Caki2 (cell line): ENCODE results near the gene RNF41. TPM values are rescaled to one million over a fixed set of nuclear protein-coding genes. Genes with fewer than 3 reads are reported as not detected.
"Not testable (repeated sequence)": the region's sequence is repeated elsewhere in the genome, so short reads cannot be mapped to it uniquely, and the experiment has no call there.

ENCODE experiments used
- DNase-seq: peaks from one replicate; pipeline ENCODE4 v3.0.0-alpha.2; 2015; ENCODE audit warnings: low read depth
- in situ Hi-C: cut with HindIII; loops from 2 replicates; pipeline ENCODE4 v1.10.0; 2016; ENCODE audit warnings: low sequenced_read_pairs, low pct_unique_long_range_greater_than_20kb, mixed read lengths
- total RNA-seq: library from RNA; depleted of rRNA; stranded (reverse); fragments of >200 nt; shearing (Covaris generic); gene quantifications from 2 replicates; pipeline ENCODE4 v1.2.3, GENCODE V29; 2014; ENCODE audit warnings: low replicate concordance; rRNA removed

RNF41 gene
- total RNA-seq: 83.0 and 119 TPM in 2 replicates

DNA sequence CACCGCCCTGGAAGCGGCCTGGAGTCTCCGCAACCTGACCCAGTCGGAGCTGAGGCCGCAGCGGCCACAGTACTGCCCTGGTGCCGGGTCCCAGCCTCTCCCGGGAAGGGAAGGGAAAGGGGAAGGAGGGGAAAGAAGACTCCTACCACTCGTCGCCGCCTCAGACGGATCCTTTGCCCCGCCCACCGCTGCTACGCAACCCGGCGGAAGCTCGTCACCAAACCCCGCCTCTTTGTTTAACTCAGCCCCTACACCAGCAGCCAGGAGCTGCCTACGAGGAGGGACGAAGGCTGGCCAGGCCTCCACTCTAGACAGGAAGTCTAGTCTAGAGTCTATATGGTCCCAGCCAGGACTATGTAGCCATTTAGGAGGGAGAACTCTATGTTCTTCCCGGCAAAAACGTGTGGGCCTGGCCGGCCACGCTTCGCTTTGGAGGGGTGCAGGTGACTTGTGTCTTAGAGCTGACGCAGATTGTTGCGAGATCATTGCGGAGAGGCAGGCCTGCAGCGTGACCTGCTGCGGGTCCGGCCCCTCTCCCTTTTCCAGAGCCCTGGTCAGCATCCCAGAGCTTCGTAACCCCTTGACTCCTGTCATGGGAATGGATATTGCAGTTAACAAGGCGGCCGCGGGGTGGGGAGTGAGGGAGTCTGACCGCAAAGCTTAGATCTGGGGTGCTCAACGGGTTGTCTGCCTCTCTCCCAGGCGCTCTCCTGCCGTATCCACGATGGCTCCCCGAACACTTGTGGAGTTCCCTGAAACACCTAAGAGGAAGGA, at the start of gene RNF41:
TSS of gene RNF41 (minus strand) at position 166 of the 774 bp plus-strand sequence. CDS start 7,875 bp downstream, outside the sequence.
- DNase-seq: peak; percentile 99
- in situ Hi-C loops: no loop called here

GRCh38 chr12:56271031-56271430, 49.3 kb upstream of the RNF41 start:
- in situ Hi-C loops: no loop called here
- DNase-seq: peak; percentile 43

- DNase-seq: no peak
- in situ Hi-C loops: no loop called here
Observed at GRCh38 chr12:56267443-56268071, 45.8 kb upstream of the RNF41 start.

DNA sequence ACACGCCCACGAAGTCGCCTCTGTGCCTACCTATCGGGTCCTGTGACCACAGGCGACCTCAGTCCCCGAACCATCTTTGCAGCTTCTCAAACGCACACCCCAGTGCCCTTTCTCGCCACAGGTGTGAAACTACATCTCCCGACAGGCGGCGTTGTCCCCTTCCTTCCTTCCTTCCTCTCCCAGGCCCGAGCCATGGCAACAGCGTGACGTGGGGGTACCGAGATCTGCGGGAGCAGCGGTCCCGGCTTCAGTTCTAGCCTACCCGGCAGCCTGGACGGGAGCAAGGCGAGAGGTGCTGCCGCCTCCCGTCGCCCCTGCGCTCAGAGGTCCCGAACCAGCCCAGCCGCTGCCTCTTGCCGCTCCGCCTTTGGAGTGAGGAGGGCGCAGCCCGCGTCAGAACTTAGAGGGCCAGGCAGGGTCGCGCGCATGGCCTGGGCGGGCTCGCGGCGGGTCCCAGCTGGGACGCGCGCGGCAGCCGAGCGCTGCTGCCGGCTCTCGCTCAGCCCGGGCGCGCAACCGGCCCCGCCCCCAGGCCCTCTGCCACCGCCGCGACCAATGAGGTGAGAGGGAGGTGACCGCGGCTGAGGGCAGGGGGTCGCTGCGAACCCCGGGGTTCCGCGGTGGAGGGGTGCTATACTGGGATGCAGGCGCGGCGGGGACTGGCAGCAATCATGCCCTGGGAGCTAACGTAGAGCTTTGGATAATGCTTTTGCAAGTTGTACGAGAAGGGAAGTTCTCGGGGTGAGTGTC, 45.1 kb upstream of the RNF41 start, which contains the start of gene COQ10A:
TSS of gene COQ10A (plus strand) at position 250 of the 750 bp plus-strand sequence. CDS start at position 427, 177 bp downstream.
- in situ Hi-C loops: no loop called here
- DNase-seq: peak; percentile 95

DNA sequence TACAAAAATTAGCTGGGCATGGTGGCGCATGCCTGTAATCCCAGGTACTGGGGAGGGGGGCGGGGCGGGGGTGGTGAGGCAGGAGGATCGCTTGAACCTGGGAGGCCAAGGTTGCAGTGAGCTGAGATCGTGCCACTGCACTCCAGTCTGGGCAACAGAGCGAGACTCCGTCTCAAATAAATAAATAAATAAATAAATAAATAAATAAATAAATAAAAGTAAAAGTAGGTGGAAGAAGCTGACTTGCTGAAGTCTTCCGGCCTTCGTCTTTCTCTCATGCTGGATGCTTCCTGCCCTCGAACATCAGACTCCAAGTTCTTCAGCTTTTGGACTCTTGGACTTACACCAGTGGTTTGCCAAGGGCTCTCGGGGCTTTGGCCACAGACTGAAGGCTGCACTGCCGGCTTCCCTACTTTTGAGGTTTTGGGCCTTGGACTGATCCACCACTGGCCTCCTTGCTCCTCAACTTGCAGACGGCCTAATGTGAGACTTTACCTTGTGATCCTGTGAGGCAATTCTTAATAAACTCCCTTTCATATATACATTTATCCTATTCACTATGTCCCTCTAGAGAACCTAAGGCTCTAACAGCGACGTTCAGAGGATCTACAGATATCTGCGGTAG, 44.5 kb upstream of the RNF41 start:
- DNase-seq, in situ Hi-C loops: not testable (repeated sequence)

- DNase-seq, in situ Hi-C loops: not testable (repeated sequence)
Observed at GRCh38 chr12:56262955-56263354, 41.2 kb upstream of the RNF41 start.

GRCh38 chr12:56261503-56262232, 39.9 kb upstream of the RNF41 start:
- in situ Hi-C loops: no loop called here
- DNase-seq: peak; percentile 94

DNA sequence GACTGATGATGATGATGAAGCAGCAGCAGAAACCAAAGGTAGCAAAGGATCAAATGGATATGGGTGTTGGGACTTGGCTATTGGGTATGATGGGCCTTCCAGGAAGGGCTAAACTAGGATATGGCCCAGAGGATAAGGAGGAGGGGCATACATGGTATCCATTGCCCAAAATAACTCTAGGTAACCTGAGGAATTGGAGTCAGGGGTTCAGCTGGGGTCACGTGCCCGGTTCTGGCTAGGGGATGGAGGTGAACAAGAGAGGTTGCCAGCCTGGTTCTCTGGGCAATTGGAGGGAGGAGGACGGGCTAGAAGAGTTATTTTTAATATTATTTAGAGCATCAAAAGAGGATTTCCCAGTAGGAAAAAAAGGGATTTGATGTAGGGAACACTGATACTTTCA, 39.2 kb upstream of the RNF41 start:
- DNase-seq: no peak
- in situ Hi-C loops: no loop called here

GRCh38 chr12:56260380-56260779, 38.7 kb upstream of the RNF41 start:
- in situ Hi-C loops: no loop called here

GRCh38 chr12:56258820-56259183, 37.1 kb upstream of the RNF41 start:
- DNase-seq: no peak
- in situ Hi-C loops: no loop called here

More at GRCh38 chr12:56260380-56260779, 38.7 kb upstream of the RNF41 start:
- DNase-seq: no peak

DNA sequence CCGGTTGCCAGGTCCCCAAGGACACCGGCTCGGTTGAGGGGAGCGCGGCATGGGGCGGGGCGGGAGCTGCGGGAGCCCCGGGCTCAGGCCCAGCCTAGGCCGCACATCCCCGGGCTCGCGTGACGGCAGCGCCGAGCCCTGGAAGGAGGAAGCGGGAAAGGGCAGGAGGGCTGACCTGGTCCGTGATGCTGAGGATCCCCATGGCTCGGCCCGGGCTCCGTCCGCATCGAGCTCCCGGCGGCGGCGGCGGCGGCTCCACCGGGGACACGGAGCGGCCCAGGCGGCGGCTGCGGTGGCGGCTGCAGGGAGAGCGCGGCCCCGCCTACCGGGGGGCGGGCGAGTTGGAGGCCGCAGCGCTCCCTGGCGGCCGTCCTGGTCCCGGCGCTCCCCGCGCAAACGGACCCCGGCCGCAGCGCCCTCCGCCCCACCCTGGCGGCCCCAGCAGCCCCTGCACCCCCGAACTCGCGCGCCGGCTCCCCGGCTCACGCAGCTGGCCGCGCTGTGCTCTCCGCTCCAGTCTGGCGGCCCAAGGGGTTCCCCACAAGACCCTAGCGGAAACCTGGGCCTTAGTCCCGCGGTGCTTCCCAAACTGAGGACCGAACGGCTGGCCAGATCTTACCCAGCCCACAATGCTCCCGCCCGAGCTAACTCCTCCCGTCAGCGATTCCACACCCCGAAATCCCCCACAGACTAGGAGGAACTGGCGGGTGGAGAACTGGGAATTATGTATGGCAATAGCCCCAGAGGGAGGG, 36.5 kb upstream of the RNF41 start, which contains the start of gene ANKRD52:
TSS of gene ANKRD52 (minus strand) at position 317 of the 752 bp plus-strand sequence. CDS start at position 202, 115 bp downstream.
- peak; percentile 83 for DNase-seq
- in situ Hi-C loops: no loop called here

DNA sequence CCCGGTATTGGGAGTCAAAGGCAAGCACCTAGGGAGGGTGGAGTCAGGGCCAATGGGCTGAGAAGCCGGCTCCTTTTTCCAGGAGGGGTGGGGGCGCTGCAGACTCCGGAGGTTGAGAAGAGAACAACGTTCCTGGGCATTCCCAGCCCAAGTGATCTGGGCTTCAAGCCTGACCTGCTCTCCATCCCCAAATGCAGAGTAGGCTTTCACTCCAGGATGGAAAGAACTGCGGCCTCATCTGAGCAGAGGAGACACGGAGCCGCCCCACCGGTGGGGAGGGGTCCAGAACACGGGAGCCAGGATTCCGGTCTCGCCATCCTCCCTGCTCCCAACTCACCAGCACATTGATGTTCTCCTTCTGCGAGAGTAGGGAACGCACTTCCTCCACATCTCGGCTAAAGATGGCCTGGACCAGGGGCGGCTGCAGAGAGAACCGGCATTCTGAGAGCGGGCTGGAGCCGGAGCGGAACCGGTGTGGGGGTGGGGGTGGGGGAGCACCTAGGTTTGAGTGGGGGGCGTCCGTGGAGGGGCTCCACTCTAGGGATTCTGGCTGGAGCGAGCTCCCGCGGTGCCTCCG, 35.9 kb upstream of the RNF41 start:
- peak; percentile 60 for DNase-seq
- in situ Hi-C loops: no loop called here

DNA sequence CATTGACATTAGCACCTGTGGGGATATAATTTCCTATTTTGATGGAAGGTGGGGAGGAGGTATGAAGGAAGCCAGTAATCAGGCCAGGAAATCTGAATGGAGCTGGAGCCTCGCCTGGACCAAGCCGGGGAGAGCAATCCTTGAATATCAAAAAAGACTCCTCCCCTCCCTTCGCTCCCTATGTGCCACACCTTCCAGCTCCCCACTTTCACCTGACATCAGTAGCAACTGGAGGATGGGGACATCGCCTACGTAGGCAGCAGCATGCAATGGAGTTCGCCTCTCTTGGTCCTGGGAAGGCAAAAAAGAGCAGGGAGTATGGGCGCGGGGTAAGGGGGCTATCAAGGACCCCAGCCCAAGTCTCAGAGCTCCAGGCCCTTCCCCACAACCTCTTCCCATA, 35.3 kb upstream of the RNF41 start:
- in situ Hi-C loops: no loop called here
- DNase-seq: no peak

- in situ Hi-C loops: no loop called here
- DNase-seq: no peak
Observed at GRCh38 chr12:56256326-56256960, 34.7 kb upstream of the RNF41 start.

GRCh38 chr12:56255671-56256070, 33.9 kb upstream of the RNF41 start:
- in situ Hi-C loops: no loop called here
- no peak for DNase-seq

DNA sequence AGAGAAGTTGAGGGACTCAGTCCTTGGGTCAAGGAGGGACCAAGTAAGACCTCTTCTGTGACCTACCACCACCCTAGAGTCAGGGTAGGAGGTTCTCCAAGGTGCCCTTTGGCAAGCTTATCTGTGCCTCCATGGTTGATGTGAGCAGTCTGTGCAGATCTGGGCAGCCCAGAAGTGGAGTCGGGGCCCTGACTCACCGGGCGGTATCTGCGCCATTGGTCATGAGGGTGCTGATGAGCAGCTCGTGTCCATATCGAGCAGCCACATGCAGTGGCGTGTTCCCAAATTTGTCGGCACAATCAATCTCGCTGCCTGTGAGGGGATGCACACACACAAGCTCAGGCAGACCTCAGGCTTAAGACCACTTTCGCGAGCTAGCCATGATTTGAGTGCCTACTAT, 31.4 kb upstream of the RNF41 start:
- in situ Hi-C loops: no loop called here
- no peak for DNase-seq
